Measurements from ENCODE around the gene SPN. TPM values are rescaled to one million over a fixed set of nuclear protein-coding genes. Genes with fewer than 3 reads are reported as not detected.

Gene SPN
- polyA plus RNA-seq, 1 donor (not counting 4 experiments of a cell fraction or from before 2014, with no cell fraction given) = 0.07 TPM

GRCh38 chr16:29641561-29641960 is 21.5 kb upstream of the SPN start:
- Histone ChIP-seq H3K27me3 (ENCODE audit: control insufficient read depth, extremely low read depth, insufficient read depth, low read length) (no peaks in the 10 kb centered on the region), H4K20me1 (ENCODE audit: control insufficient read depth, extremely low read depth, insufficient read depth, low read length) (no peaks in the 10 kb centered on the region), H2AFZ (ENCODE audit: control insufficient read depth, low read length) (no peak overlapping the region), H3K4me2 (ENCODE audit: control insufficient read depth, extremely low read depth, insufficient read depth, low read depth, low read length) (no peak overlapping the region), H3K9me1 (ENCODE audit: control insufficient read depth, extremely low read depth, insufficient read depth, low read length) (no peaks in the 10 kb centered on the region), H3K4me3 (ENCODE audit: control insufficient read depth in 2 of 3, extremely low read depth in 1 of 3, insufficient read depth in 2 of 3, low read depth in 1 of 3, low read length in 3 of 3) (no peak overlapping the region), H3K36me3 (ENCODE audit: control insufficient read depth in 2 of 2, extremely low read depth in 1 of 2, insufficient read depth in 2 of 2, low read length in 2 of 2) (no peaks in the 10 kb centered on the region), H3K4me1 (ENCODE audit: control insufficient read depth, extremely low read depth, insufficient read depth, low read length) (no peaks in the 10 kb centered on the region), H3K27ac (ENCODE audit: control insufficient read depth, insufficient read depth, low read length) (no peak overlapping the region), H3K9ac (ENCODE audit: control insufficient read depth, extremely low read depth, insufficient read depth, low read length) (no peak overlapping the region), H3K9me3 (ENCODE audit: control insufficient read depth, low read depth, low read length) (no peaks in the 10 kb centered on the region), H3K79me2 (ENCODE audit: control insufficient read depth, insufficient read depth, low read length) (no peaks in the 10 kb centered on the region)
- FAIRE-seq (no peak), DNase-seq (ENCODE audit: low read depth, low spot score) (no peak)
- no peak for TF ChIP-seq EZH2 (IDR thresholded peaks at IDR 0.05; ENCODE audit: low read length)
- TF ChIP-seq CTCF (optimal IDR thresholded peaks at IDR 0.05 in 1 of 3, IDR thresholded peaks at IDR 0.05 in 1 of 3, conservative IDR thresholded peaks at IDR 0.05 in 1 of 3; ENCODE audit: extremely low read depth in 1 of 3, insufficient read depth in 2 of 3, low read length in 3 of 3) = no peak
- dilution Hi-C loops (cut with MboI; ENCODE audit: extremely low pct_ligation_motif_present, low sequenced_read_pairs) = no loop called here

DNA sequence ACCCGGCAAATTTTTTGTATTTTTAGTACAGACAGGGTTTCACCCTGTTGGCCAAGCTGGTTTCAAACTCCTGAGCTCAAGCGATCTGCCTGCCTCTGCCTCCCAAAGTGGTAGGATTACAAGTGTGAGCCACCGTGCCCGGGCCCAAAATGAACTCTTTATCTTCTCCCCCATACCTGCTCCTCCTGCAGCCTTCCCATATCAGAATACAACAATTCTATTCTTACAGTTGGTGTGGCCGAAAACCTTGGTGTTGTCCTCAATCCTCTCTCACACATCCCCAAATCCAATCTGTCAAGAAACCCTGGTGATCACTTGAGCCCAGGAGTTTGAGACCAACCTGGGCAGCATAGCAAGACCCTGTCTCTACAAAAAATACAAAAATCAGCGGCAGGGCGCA is 19.5 kb upstream of the SPN start:
- Histone ChIP-seq H2AFZ (ENCODE audit: control insufficient read depth, low read length) (no peak overlapping the region), H3K4me1 (ENCODE audit: control insufficient read depth, extremely low read depth, insufficient read depth, low read length) (no peaks in the 10 kb centered on the region), H4K20me1 (ENCODE audit: control insufficient read depth, extremely low read depth, insufficient read depth, low read length) (no peaks in the 10 kb centered on the region), H3K79me2 (ENCODE audit: control insufficient read depth, insufficient read depth, low read length) (no peaks in the 10 kb centered on the region), H3K27ac (ENCODE audit: control insufficient read depth, insufficient read depth, low read length) (no peak overlapping the region), H3K4me2 (ENCODE audit: control insufficient read depth, extremely low read depth, insufficient read depth, low read depth, low read length) (no peak overlapping the region), H3K4me3 (ENCODE audit: control insufficient read depth in 2 of 3, extremely low read depth in 1 of 3, insufficient read depth in 2 of 3, low read depth in 1 of 3, low read length in 3 of 3) (no peak overlapping the region), H3K9ac (ENCODE audit: control insufficient read depth, extremely low read depth, insufficient read depth, low read length) (no peak overlapping the region), H3K27me3 (ENCODE audit: control insufficient read depth, extremely low read depth, insufficient read depth, low read length) (no peaks in the 10 kb centered on the region), H3K36me3 (ENCODE audit: control insufficient read depth in 2 of 2, extremely low read depth in 1 of 2, insufficient read depth in 2 of 2, low read length in 2 of 2) (no peaks in the 10 kb centered on the region), H3K9me3 (ENCODE audit: control insufficient read depth, low read depth, low read length) (no peaks in the 10 kb centered on the region), H3K9me1 (ENCODE audit: control insufficient read depth, extremely low read depth, insufficient read depth, low read length) (no peaks in the 10 kb centered on the region)
- FAIRE-seq (no peak), DNase-seq (ENCODE audit: low read depth, low spot score) (no peak)
- no peak for TF ChIP-seq EZH2 (IDR thresholded peaks at IDR 0.05; ENCODE audit: low read length)
- no peak for TF ChIP-seq CTCF (optimal IDR thresholded peaks at IDR 0.05 in 1 of 3, IDR thresholded peaks at IDR 0.05 in 1 of 3, conservative IDR thresholded peaks at IDR 0.05 in 1 of 3; ENCODE audit: extremely low read depth in 1 of 3, insufficient read depth in 2 of 3, low read length in 3 of 3)
- dilution Hi-C loops (cut with MboI; ENCODE audit: extremely low pct_ligation_motif_present, low sequenced_read_pairs) = no loop called here
